PC-9 (cell line): ENCODE data around the gene EBPL.

Source experiments
- CTCF ChIP-seq: fragments of 200-600 bp; sonication (generic); conservative IDR thresholded peaks from 2 replicates; pipeline ENCODE4 v1.6.1; 2017; ENCODE audit warnings: mixed run types, antibody characterized with exemption, mild to moderate bottlenecking, moderate library complexity
- EZH2 ChIP-seq: fragments of 200-600 bp; sonication (generic); IDR thresholded peaks from 2 replicates; pipeline ENCODE4 v1.8.0; 2017; ENCODE audit warnings: antibody characterized with exemption, low read depth

GRCh38 chr13:49638030-49638743 is 53.1 kb downstream of the EBPL start:
- TF ChIP-seq CTCF (no peak), EZH2 (no peak)
